ENCODE data around the gene LYPLA2. TPM values are rescaled to one million over a fixed set of nuclear protein-coding genes. Genes with fewer than 3 reads are reported as not detected.
A peak's percentile ranks its signal among the peaks of the same experiment; 100 is the strongest.
"Not testable (repeated sequence)": the region's sequence is repeated elsewhere in the genome, so short reads cannot be mapped to it uniquely, and the experiment has no call there.

Gene LYPLA2
- total RNA-seq, 1 donor from 2014 or later = 138 TPM

- no peaks in the 10 kb centered on the region for H3K9me3 Mint-ChIP-seq (ENCODE audit: unreplicated experiment)
- H3K27me3 Mint-ChIP-seq (ENCODE audit: unreplicated experiment) = peaks cover 13% of the 10 kb centered on the region
- TF ChIP-seq CTCF (IDR thresholded peaks at IDR 0.05; ENCODE audit: unreplicated experiment) = no peak
- H3K27ac Mint-ChIP-seq (ENCODE audit: unreplicated experiment) = no peak overlapping the region
- no peak overlapping the region for H3K4me3 Mint-ChIP-seq (ENCODE audit: unreplicated experiment)
- no peaks in the 10 kb centered on the region for H3K36me3 Mint-ChIP-seq (ENCODE audit: low read depth, unreplicated experiment)
- DNase-seq (ENCODE audit: low spot score) = no peak
- H3K4me1 Mint-ChIP-seq (ENCODE audit: unreplicated experiment) = peaks cover 14% of the 10 kb centered on the region
Observed at GRCh38 chr1:23793861-23794731, 3.2 kb downstream of the LYPLA2 start.

GRCh38 chr1:23794732-23795182 is 3.8 kb downstream of the LYPLA2 start:
- H3K27ac Mint-ChIP-seq (ENCODE audit: unreplicated experiment); H3K36me3 Mint-ChIP-seq (ENCODE audit: low read depth, unreplicated experiment); DNase-seq (ENCODE audit: low spot score); H3K4me3 Mint-ChIP-seq (ENCODE audit: unreplicated experiment); H3K9me3 Mint-ChIP-seq (ENCODE audit: unreplicated experiment): not testable (repeated sequence)
- Mint-ChIP-seq H3K4me1 (ENCODE audit: unreplicated experiment) (peaks cover 17% of the 10 kb centered on the region), H3K27me3 (ENCODE audit: unreplicated experiment) (peaks cover 13% of the 10 kb centered on the region)

GRCh38 chr1:23795676-23796465 is 4.9 kb downstream of the LYPLA2 start:
- Mint-ChIP-seq H3K4me1 (ENCODE audit: unreplicated experiment) (peaks cover 12% of the 10 kb centered on the region), H3K4me3 (ENCODE audit: unreplicated experiment) (no peak overlapping the region), H3K27ac (ENCODE audit: unreplicated experiment) (no peak overlapping the region), H3K9me3 (ENCODE audit: unreplicated experiment) (no peaks in the 10 kb centered on the region), H3K27me3 (ENCODE audit: unreplicated experiment) (peaks cover 10% of the 10 kb centered on the region), H3K36me3 (ENCODE audit: low read depth, unreplicated experiment) (no peaks in the 10 kb centered on the region)
- no peak for TF ChIP-seq CTCF (IDR thresholded peaks at IDR 0.05; ENCODE audit: unreplicated experiment)
- no peak for DNase-seq (ENCODE audit: low spot score)

GRCh38 chr1:23796466-23797271 is 5.7 kb downstream of the LYPLA2 start:
- DNase-seq (ENCODE audit: low spot score) = no peak
- Mint-ChIP-seq H3K4me3 (ENCODE audit: unreplicated experiment) (no peak overlapping the region), H3K27me3 (ENCODE audit: unreplicated experiment) (peaks cover 5% of the 10 kb centered on the region), H3K36me3 (ENCODE audit: low read depth, unreplicated experiment) (no peaks in the 10 kb centered on the region), H3K4me1 (ENCODE audit: unreplicated experiment) (peaks cover 7% of the 10 kb centered on the region), H3K9me3 (ENCODE audit: unreplicated experiment) (no peaks in the 10 kb centered on the region), H3K27ac (ENCODE audit: unreplicated experiment) (peak overlapping the region; percentile 67)
- no peak for TF ChIP-seq CTCF (IDR thresholded peaks at IDR 0.05; ENCODE audit: unreplicated experiment)
